Activated CD8-positive, alpha-beta T cell treated with anti-CD3 and anti-CD28 coated beads for 36 hours (primary cell): ENCODE measurements around the gene DYNLL1. TPM values are rescaled to one million over a fixed set of nuclear protein-coding genes. Genes with fewer than 3 reads are reported as not detected.

Experiments
- ATAC-seq: fragments of 200-7000 bp; cut with Tn5 transposase; one replicate; pipeline ENCODE4 v1.10.0; 2021; ENCODE audit warnings: mild to moderate bottlenecking, moderate library complexity
- CTCF ChIA-PET: fragments of 350-600 bp; sonication (Branson Sonifier 250); formaldehyde crosslinking; loops from one replicate; lab custom pipeline; 2021; ENCODE audit warnings: antibody characterized with exemption; lab: Charles Lee
- POLR2A ChIA-PET: fragments of 350-600 bp; sonication (Branson Sonifier 250); formaldehyde crosslinking; loops from one replicate; lab custom pipeline; 2021; ENCODE audit warnings: antibody characterized with exemption; lab: Charles Lee
- DNase-seq: peaks from one replicate; pipeline ENCODE4 v3.0.0-alpha.2; 2020
- H3K27ac Mint-ChIP-seq: one replicate; pipeline ENCODE4 v1.8.0; 2021; ENCODE audit warnings: mild to moderate bottlenecking, mixed read lengths
- H3K27me3 Mint-ChIP-seq: one replicate; pipeline ENCODE4 v1.8.0; 2021; ENCODE audit warnings: mixed read lengths
- H3K36me3 Mint-ChIP-seq: one replicate; pipeline ENCODE4 v1.8.0; 2021; ENCODE audit warnings: low read depth, mixed read lengths
- H3K4me1 Mint-ChIP-seq: one replicate; pipeline ENCODE4 v1.8.0; 2021; ENCODE audit warnings: low read depth, mixed read lengths
- H3K4me3 Mint-ChIP-seq: one replicate; pipeline ENCODE4 v1.8.0; 2021; ENCODE audit warnings: mild to moderate bottlenecking, moderate library complexity, mixed read lengths
- H3K9me3 Mint-ChIP-seq: one replicate; pipeline ENCODE4 v1.8.0; 2021; ENCODE audit warnings: mixed read lengths
- intact Hi-C: fragments of 100-400 bp; cut with micrococcal nuclease; formaldehyde crosslinking; loops from one replicate; pipeline ENCODE4 v1.10.0; 2022
- total RNA-seq, 2 experiments: library from RNA; stranded (reverse); gene quantifications; one replicate each; pipeline ENCODE4 v1.2.3, GENCODE V29; 2021
- TF ChIP-seq, protein P1 (sequence below): fragments of 200-600 bp; IDR thresholded peaks from one replicate; pipeline ENCODE4 v1.8.0; 2022; ENCODE audit warnings: antibody characterized with exemption, mild to moderate bottlenecking

The DYNLL1 gene
- total RNA-seq, 2 experiments from 2014 or later = 126 to 137 TPM

DNA sequence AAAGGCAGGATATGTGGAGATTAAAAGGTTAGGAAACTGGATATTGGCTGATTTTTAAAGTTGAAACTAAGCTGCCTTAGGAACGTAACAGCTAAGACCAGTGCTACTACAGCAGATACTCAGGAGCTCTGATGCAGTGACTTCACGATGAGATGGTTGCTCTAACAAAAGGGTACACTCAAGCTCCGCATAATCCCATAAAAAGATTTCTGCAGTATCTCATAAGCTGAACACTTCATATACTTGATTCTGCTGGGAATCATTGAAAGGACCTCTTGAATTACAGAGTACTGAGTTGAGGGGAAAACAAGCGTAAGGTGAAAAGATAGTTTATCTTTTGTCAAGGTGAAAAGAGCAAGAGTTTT is 41.9 kb downstream of the DYNLL1 start:
- ChIA-PET POLR2A (interaction anchor here (0.6 to 2.3 kb wide), 6 partner anchors 9 to 520 kb away, joined by 3 to 9 read pairs (median 3); partner anchors contain the start of genes COQ5, DYNLL1 and RNU4-2), CTCF (interaction anchor here (0.9 to 2.1 kb wide), 7 partner anchors 9 to 111 kb away, joined by 3 to 9 read pairs (median 4); partner anchors contain the start of gene COQ5)
- Mint-ChIP-seq H3K36me3 (peaks cover 53% of the 10 kb centered on the region), H3K4me1 (peaks cover 52% of the 10 kb centered on the region), H3K27ac (peak overlapping the region; percentile 61), H3K9me3 (no peaks in the 10 kb centered on the region), H3K27me3 (no peaks in the 10 kb centered on the region), H3K4me3 (peak overlapping the region; percentile 97)
- TF ChIP-seq, protein P1, sequence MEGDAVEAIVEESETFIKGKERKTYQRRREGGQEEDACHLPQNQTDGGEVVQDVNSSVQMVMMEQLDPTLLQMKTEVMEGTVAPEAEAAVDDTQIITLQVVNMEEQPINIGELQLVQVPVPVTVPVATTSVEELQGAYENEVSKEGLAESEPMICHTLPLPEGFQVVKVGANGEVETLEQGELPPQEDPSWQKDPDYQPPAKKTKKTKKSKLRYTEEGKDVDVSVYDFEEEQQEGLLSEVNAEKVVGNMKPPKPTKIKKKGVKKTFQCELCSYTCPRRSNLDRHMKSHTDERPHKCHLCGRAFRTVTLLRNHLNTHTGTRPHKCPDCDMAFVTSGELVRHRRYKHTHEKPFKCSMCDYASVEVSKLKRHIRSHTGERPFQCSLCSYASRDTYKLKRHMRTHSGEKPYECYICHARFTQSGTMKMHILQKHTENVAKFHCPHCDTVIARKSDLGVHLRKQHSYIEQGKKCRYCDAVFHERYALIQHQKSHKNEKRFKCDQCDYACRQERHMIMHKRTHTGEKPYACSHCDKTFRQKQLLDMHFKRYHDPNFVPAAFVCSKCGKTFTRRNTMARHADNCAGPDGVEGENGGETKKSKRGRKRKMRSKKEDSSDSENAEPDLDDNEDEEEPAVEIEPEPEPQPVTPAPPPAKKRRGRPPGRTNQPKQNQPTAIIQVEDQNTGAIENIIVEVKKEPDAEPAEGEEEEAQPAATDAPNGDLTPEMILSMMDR = no peak
- intact Hi-C loops = no loop called here
- ATAC-seq (no peak), DNase-seq (no peak)

DNA sequence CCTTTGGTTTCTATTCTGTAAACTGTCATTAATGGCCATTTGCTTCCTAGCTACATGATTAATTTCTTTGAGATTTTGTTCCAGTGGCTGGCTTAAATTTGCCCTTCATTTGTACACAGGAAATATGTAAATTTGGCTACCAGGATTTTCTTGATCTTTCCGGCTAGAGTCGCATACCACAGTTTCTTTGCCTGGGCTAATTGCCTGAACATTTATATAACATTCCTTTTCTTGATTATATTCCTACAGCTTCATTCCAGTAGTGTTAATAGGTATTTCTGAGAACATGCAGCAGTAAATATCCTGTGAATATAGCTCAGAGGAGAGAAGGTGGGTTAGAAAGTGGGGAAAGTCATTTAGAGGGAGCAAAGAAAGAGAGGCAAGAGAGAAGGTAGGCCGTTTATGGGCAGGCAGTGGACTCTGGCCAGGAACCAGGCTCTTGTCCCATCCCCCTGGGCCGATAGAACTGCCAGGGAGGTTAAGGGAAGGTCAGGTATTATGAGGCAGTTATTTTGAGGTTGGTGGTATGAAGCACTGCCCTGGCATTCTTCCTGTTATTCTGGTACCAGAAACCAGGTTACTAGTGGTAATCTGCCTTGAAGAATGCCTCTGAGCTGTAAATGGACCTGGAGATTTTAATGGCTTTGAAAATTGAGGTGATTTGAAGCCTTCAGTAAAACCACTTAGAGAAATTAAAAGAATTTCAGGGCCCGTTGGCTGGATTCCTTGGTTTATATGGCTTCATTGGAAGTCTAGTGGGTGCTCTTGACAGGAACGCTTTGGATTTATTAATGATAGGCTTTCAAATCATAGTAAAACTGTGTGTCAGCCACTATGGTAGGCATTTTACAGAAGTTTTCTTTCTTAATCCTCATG is 42.6 kb downstream of the DYNLL1 start:
- peaks cover 51% of the 10 kb centered on the region for H3K4me1 Mint-ChIP-seq
- no peaks in the 10 kb centered on the region for H3K9me3 Mint-ChIP-seq
- peak overlapping the region; percentile 61 for H3K27ac Mint-ChIP-seq
- CTCF ChIA-PET = interaction anchor here (0.9 to 2.1 kb wide), 8 partner anchors 9 to 111 kb away, joined by 3 to 9 read pairs (median 4); partner anchors contain the start of genes COQ5 and POP5
- intact Hi-C loops = no loop called here
- TF ChIP-seq, protein P1 = no peak
- H3K27me3 Mint-ChIP-seq = no peaks in the 10 kb centered on the region
- H3K36me3 Mint-ChIP-seq = peaks cover 54% of the 10 kb centered on the region
- POLR2A ChIA-PET = interaction anchor here (0.5 to 2.3 kb wide), 7 partner anchors 9 to 530 kb away, joined by 3 to 9 read pairs (median 3); partner anchors contain the start of genes COQ5, DYNLL1 and RNU4-2
- no peak for DNase-seq
- ATAC-seq = no peak
- peak overlapping the region; percentile 97 for H3K4me3 Mint-ChIP-seq

DNA sequence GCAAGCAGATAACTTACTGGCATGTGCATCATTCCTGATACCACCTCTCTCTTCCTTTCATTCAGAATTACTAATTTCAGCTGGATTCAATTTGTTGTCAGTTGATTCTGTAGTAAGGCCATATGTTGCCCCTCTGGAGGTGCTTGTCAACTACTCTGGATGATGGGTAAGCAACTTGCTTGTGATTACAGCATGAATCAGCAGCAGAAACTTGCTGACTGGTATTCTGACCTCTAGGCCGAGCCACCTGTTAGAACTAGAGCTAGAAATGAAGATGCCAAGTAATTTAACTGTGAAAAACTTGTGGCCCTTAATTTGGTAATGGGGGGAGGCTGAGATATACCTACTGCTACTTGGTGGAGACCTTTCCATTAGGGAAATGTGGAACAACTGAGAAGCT is 43.4 kb downstream of the DYNLL1 start:
- Mint-ChIP-seq H3K27ac (peak overlapping the region; percentile 61), H3K36me3 (peaks cover 54% of the 10 kb centered on the region), H3K9me3 (no peaks in the 10 kb centered on the region), H3K27me3 (no peaks in the 10 kb centered on the region), H3K4me1 (peaks cover 50% of the 10 kb centered on the region), H3K4me3 (no peak overlapping the region)
- CTCF ChIA-PET = interaction anchor here (1.2 to 2.1 kb wide), 5 partner anchors 10 to 110 kb away, joined by 3 to 9 read pairs (median 4); partner anchors contain the start of genes COQ5 and POP5
- TF ChIP-seq, protein P1 = no peak
- DNase-seq (peak; percentile 19), ATAC-seq (no peak)
- POLR2A ChIA-PET = interaction anchor here (0.5 to 2.3 kb wide), 3 partner anchors 10 to 531 kb away, joined by 3 to 9 read pairs (median 3); partner anchors contain the start of gene COQ5
- intact Hi-C loops = no loop called here

DNA sequence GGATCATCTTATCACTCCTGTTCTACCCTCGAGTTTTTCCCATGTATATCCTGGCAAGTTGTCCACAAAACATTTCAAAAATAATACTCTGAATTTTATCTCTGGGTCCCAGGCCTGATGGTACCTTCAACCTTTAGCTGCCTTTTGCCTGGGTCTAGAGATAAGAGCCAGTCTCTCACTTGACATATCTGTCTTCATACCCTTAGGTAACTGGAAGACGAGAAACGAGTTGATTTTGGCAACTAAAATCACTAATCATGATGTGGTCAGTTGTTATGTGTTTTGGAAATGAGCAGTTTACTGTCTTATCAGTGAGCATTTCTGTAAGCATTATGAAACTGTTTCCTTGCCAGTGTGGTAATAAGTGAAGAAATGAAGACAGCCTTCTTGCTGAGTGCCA is 44.5 kb downstream of the DYNLL1 start:
- Mint-ChIP-seq H3K9me3 (no peaks in the 10 kb centered on the region), H3K36me3 (peaks cover 48% of the 10 kb centered on the region), H3K4me1 (peaks cover 53% of the 10 kb centered on the region), H3K27me3 (no peaks in the 10 kb centered on the region), H3K27ac (peak overlapping the region; percentile 4), H3K4me3 (no peak overlapping the region)
- TF ChIP-seq, protein P1 = no peak
- ChIA-PET POLR2A (no interaction called here), CTCF (no interaction called here)
- ATAC-seq (no peak), DNase-seq (no peak)
- intact Hi-C loops = no loop called here

DNA sequence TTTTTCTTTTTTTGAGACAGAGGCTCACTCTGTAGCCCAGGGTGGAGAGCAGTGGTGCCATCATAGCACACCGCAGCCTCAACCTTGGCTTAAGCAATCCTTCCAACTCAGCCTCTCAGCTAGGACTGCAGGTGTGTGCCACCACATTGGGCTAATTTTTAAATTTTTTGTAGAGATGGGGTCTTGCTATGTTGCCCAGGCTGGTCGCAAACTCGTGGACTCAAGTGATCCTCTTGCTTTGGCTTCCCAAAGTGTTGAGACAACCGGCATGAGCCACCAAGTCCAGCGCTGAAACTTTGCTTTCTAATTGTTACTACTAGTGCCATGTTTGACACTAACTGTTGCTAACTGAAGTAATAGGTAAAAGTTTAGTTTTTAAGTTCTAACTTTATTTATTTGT is 46.3 kb downstream of the DYNLL1 start:
- ATAC-seq = no peak
- no peak overlapping the region for H3K4me3 Mint-ChIP-seq
- no peak overlapping the region for H3K27ac Mint-ChIP-seq
- ChIA-PET POLR2A (no interaction called here), CTCF (no interaction called here)
- peaks cover 36% of the 10 kb centered on the region for H3K36me3 Mint-ChIP-seq
- no peaks in the 10 kb centered on the region for H3K27me3 Mint-ChIP-seq
- TF ChIP-seq, protein P1 = no peak
- DNase-seq = no peak
- no peaks in the 10 kb centered on the region for H3K9me3 Mint-ChIP-seq
- intact Hi-C loops = no loop called here
- peaks cover 44% of the 10 kb centered on the region for H3K4me1 Mint-ChIP-seq
